ENCODE data around the gene ZNF117. TPM values are rescaled to one million over a fixed set of nuclear protein-coding genes. Genes with fewer than 3 reads are reported as not detected.

The ZNF117 gene
- total and polyA plus RNA-seq, 9 of the 15 experiments (the other 6 are each of a cell fraction or from before 2014, with no cell fraction given), result 2.5 to 18.9 (median 14.1) TPM

DNA sequence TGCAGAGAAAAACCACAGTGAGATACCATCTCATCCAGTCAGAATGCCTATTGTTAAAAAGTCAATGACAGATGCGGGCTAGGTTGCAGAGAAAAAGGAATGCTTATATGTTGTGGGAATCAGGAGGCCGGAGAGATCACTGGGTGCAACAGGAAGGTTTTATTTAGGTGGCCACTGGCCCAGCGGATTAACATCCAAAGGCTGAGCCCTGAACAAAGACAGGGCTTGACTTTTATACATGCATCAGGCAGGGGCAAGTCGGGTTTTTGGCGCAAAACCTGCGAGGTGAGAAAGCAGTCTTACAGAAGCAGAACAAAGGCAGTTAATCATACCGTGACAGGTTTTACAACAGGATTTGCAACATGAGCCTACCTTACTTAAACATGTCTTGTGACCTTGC lies 620 bp downstream of the ZNF117 start:
- intact Hi-C loops (cut with micrococcal nuclease), result no loop called here
- in situ Hi-C loops (cut with MboI), result no loop called here
- no peak overlapping the region for H3K4me2 ChIP-seq (ENCODE audit: insufficient read depth, low read length)
- TF ChIP-seq E2F3 (CRISPR knock-in tag; IDR thresholded peaks at IDR 0.05) (no peak), PHF20 (IDR thresholded peaks at IDR 0.05; ENCODE audit: partially characterized antibody) (no peak), TRIM28 (IDR thresholded peaks at IDR 0.05) (peak; percentile 76; the same call in 1 of the 2 replicates), ZNF280B (CRISPR knock-in tag; IDR thresholded peaks at IDR 0.05) (0 out of 2 replicates have a peak, but pooled peaks have one; percentile 62), CBX3 (IDR thresholded peaks at IDR 0.05; ENCODE audit: borderline replicate concordance in 1 of 2, low read length in 2 of 2) (peak; percentile 66 to 91), CBX5 (IDR thresholded peaks at IDR 0.05; ENCODE audit: borderline replicate concordance, low read depth) (peak; percentile 75; the same call in 1 of the 2 replicates), MEIS2 (IDR thresholded peaks at IDR 0.05; ENCODE audit: partially characterized antibody) (peak; percentile 53)
- TF ChIP-seq, protein P1, sequence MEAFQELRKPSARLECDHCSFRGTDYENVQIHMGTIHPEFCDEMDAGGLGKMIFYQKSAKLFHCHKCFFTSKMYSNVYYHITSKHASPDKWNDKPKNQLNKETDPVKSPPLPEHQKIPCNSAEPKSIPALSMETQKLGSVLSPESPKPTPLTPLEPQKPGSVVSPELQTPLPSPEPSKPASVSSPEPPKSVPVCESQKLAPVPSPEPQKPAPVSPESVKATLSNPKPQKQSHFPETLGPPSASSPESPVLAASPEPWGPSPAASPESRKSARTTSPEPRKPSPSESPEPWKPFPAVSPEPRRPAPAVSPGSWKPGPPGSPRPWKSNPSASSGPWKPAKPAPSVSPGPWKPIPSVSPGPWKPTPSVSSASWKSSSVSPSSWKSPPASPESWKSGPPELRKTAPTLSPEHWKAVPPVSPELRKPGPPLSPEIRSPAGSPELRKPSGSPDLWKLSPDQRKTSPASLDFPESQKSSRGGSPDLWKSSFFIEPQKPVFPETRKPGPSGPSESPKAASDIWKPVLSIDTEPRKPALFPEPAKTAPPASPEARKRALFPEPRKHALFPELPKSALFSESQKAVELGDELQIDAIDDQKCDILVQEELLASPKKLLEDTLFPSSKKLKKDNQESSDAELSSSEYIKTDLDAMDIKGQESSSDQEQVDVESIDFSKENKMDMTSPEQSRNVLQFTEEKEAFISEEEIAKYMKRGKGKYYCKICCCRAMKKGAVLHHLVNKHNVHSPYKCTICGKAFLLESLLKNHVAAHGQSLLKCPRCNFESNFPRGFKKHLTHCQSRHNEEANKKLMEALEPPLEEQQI (IDR thresholded peaks at IDR 0.05), result 0 out of 2 replicates have a peak, but pooled peaks have one; percentile 37
- no TSS peak for BruUV-seq (replicated peaks)
- peaks cover 43% of the 10 kb centered on the region for H3K9me3 ChIP-seq (replicated peaks; ENCODE audit: control insufficient read depth, insufficient read depth, low read depth, low read length)
- no peaks in the 10 kb centered on the region for H3K79me2 ChIP-seq (ENCODE audit: control insufficient read depth, insufficient read depth, low read length)
- no peaks in the 10 kb centered on the region for H3K27me3 ChIP-seq (ENCODE audit: control insufficient read depth in 2 of 2, insufficient read depth in 2 of 2, low read length in 2 of 2)
- no peaks in the 10 kb centered on the region for H3K4me1 ChIP-seq (replicated peaks in 1 of 2; ENCODE audit: control insufficient read depth in 2 of 2, insufficient read depth in 2 of 2, low read length in 2 of 2)
- FAIRE-seq (peak; percentile 82), ATAC-seq (no peak), DNase-seq (ENCODE audit: extremely low read depth in 1 of 4, low spot score in 3 of 4) (peak in 1 of 4 experiments; percentile 27)
- ChIA-PET CTCF (ENCODE audit: low intra/inter-chr PET ratio) (no interaction called here), POLR2A (interaction anchor here (1.1 kb wide), 1 partner anchor 9 kb away, joined by 3 read pairs; no protein-coding TSS in a partner anchor)
- peaks cover 14% of the 10 kb centered on the region for H3K36me3 ChIP-seq (ENCODE audit: control insufficient read depth, insufficient read depth, low read length)
- H3K9ac ChIP-seq (ENCODE audit: insufficient read depth in 1 of 2, low read depth in 2 of 2, low read length in 2 of 2), result no peak overlapping the region
- WGBS (ENCODE audit: insufficient coverage, low coverage, missing lambda C conversion rate), result 71% methylated on average over 7 of the region's 7 CpGs
- no peak overlapping the region for H2AFZ ChIP-seq (ENCODE audit: low read depth, low read length)
- H3K9me1 ChIP-seq (ENCODE audit: control insufficient read depth, insufficient read depth, low read length), result no peaks in the 10 kb centered on the region
- H3K4me3 ChIP-seq, result no peak overlapping the region
- no peak overlapping the region for H3K27ac ChIP-seq (ENCODE audit: extremely low read depth, low read depth, low read length)
- H4K20me1 ChIP-seq (replicated peaks; ENCODE audit: control insufficient read depth, insufficient read depth, low read length), result no peaks in the 10 kb centered on the region

Measured in K562 (cell line).